K562 (cell line): ENCODE results near the gene GPRIN1. TPM values are rescaled to one million over a fixed set of nuclear protein-coding genes. Genes with fewer than 3 reads are reported as not detected.

Experiments used
- ATAC-seq: fragments of 200-7000 bp; cut with Tn5 transposase; 3 replicates; pipeline ENCODE4 v1.9.1; 2020; ENCODE audit warnings: moderate library complexity
- BruUV-seq: library from RNA; stranded (reverse); fragments of 400-500 nt; replicated peaks from 2 replicates; lab custom pipeline; 2021; lab: Mats Ljungman, UMichigan
- CTCF ChIA-PET: fragments of 300-600 bp; formaldehyde crosslinking; extraction: SDS; loops from one replicate; lab custom pipeline; 2021; ENCODE audit warnings: low intra/inter-chr PET ratio; lab: Yijun Ruan, JAX
- POLR2A ChIA-PET: fragments of 300-600, 350-650 bp; sonication (Branson Sonifier 250); formaldehyde crosslinking; extraction: SDS; loops from one replicate; lab custom pipeline; 2021; ENCODE audit warnings: antibody characterized with exemption, inconsistent platforms; lab: Yijun Ruan, JAX
- DNase-seq, 4 experiments: peaks; one replicate each; pipeline versions ENCODE4 v3.0.0 to v3.0.0-alpha.2; 2011 to 2018; ENCODE audit warnings: low spot score in 3 of 4, mixed read lengths in 3 of 4; ENCODE audit errors: extremely low read depth in 1 of 4
- FAIRE-seq: peaks from 2 replicates; lab custom pipeline; 2011; peaks lifted over from hg19 to GRCh38; lab: Jason Lieb, UNC
- H2AFZ ChIP-seq: 2 replicates; pipeline ENCODE4 v1.6.0; 2011; ENCODE audit warnings: low read depth, low read length, control low read depth, inconsistent platforms
- H3K27ac ChIP-seq: fragments of 200-600 bp; 3 replicates; pipeline ENCODE4 v1.8.0; 2011; ENCODE audit warnings: low read depth, mild to moderate bottlenecking, control low read depth, inconsistent platforms, low read length, moderate library complexity, mixed read lengths; ENCODE audit errors: extremely low read depth
- H3K27me3 ChIP-seq, 2 experiments: fragments of 300-600 bp in 1 of 2; 2 replicates in 1 of 2; 3 replicates in 1 of 2; pipeline versions ENCODE4 v1.6.0 to v1.8.0; 2011; ENCODE audit warnings: inconsistent platforms in 2 of 2, low read length in 2 of 2, mild to moderate bottlenecking in 1 of 2, mixed read lengths in 1 of 2, moderate library complexity in 1 of 2; ENCODE audit not compliant: control insufficient read depth in 2 of 2, insufficient read depth in 2 of 2
- H3K36me3 ChIP-seq: fragments of 300-600 bp; 3 replicates; pipeline ENCODE4 v1.8.0; 2011; ENCODE audit warnings: mild to moderate bottlenecking, low read length, inconsistent platforms; ENCODE audit not compliant: control insufficient read depth, insufficient read depth
- H3K4me1 ChIP-seq, 2 experiments: fragments of 200-600 bp in 1 of 2; replicated peaks in 1 of 2; 2 replicates in 1 of 2; 3 replicates in 1 of 2; pipeline versions ENCODE4 v1.5.1 to v1.8.0; 2011; ENCODE audit warnings: inconsistent platforms in 2 of 2, low read length in 2 of 2, mild to moderate bottlenecking in 1 of 2, mixed read lengths in 1 of 2, moderate library complexity in 1 of 2; ENCODE audit not compliant: control insufficient read depth in 2 of 2, insufficient read depth in 2 of 2
- H3K4me2 ChIP-seq: 2 replicates; pipeline ENCODE4 v1.6.1; 2011; ENCODE audit warnings: low read length, control low read depth, inconsistent platforms, mixed read lengths; ENCODE audit not compliant: insufficient read depth
- H3K4me3 ChIP-seq: fragments of 200-600 bp; sonication (generic), shearing (Covaris generic); 2 replicates; pipeline ENCODE4 v1.5.1; 2016; ENCODE audit warnings: control low read depth, inconsistent platforms
- H3K79me2 ChIP-seq: fragments of 200-600 bp; 3 replicates; pipeline ENCODE4 v1.8.0; 2011; ENCODE audit warnings: low read length, inconsistent platforms; ENCODE audit not compliant: control insufficient read depth, insufficient read depth
- H3K9ac ChIP-seq, 2 experiments: 2 replicates each; pipeline versions ENCODE4 v1.6.0 to v1.6.1; 2011; ENCODE audit warnings: low read depth in 2 of 2, low read length in 2 of 2, control low read depth in 1 of 2, inconsistent platforms in 1 of 2, mild to moderate bottlenecking in 1 of 2, mixed read lengths in 1 of 2; ENCODE audit not compliant: insufficient read depth in 1 of 2
- H3K9me1 ChIP-seq: one replicate; pipeline ENCODE4 v1.6.0; 2011; ENCODE audit warnings: inconsistent platforms, mild to moderate bottlenecking, low read length, moderate library complexity; ENCODE audit not compliant: control insufficient read depth, insufficient read depth
- H3K9me3 ChIP-seq: replicated peaks from 2 replicates; pipeline ENCODE4 v1.5.1; 2011; ENCODE audit warnings: low read depth, low read length, inconsistent platforms; ENCODE audit not compliant: control insufficient read depth, insufficient read depth
- H4K20me1 ChIP-seq: replicated peaks from 2 replicates; pipeline ENCODE4 v1.6.1; 2011; ENCODE audit warnings: low read length, inconsistent platforms, mixed read lengths; ENCODE audit not compliant: control insufficient read depth, insufficient read depth
- CHCHD3 ChIP-seq: fragments of 250-450 bp; sonication (Bioruptor Pico); IDR thresholded peaks from 2 replicates; pipeline ENCODE4 v2.1.2; 2022; ENCODE audit warnings: mild to moderate bottlenecking
- FUS ChIP-seq: fragments of 200-400 bp; formaldehyde crosslinking; optimal IDR thresholded peaks from 2 replicates; pipeline ENCODE3; 2017; ENCODE audit warnings: low read depth, low read length
- HNRNPK ChIP-seq: fragments of 200-400 bp; formaldehyde crosslinking; IDR thresholded peaks from one replicate; pipeline ENCODE4 v1.6.1; 2018; ENCODE audit warnings: mild to moderate bottlenecking, low read depth, low read length; ENCODE audit not compliant: poor library complexity, severe bottlenecking
- JUN ChIP-seq, 2 experiments: sonication (generic) in 1 of 2; formaldehyde crosslinking in 1 of 2; IDR thresholded peaks; 2 replicates each; pipeline versions ENCODE4 v1.6.1 to v1.8.0; 2012 to 2022; ENCODE audit warnings: borderline replicate concordance in 2 of 2, mild to moderate bottlenecking in 2 of 2, improper control_type of control experiment in 1 of 2, low read depth in 1 of 2, low read length in 1 of 2, missing genetic modification reagents in 1 of 2
- LARP7 ChIP-seq: fragments of 450-650 bp; IDR thresholded peaks from 2 replicates; pipeline ENCODE4 v1.6.1; 2016
- LEF1 ChIP-seq: fragments of 450-650 bp; IDR thresholded peaks from 2 replicates; pipeline ENCODE4 v1.6.1; 2016; ENCODE audit warnings: mild to moderate bottlenecking
- MED1 ChIP-seq: sonication (generic); formaldehyde crosslinking; IDR thresholded peaks from 2 replicates; pipeline ENCODE4 v1.8.1; 2023; ENCODE audit warnings: missing genetic modification reagents, borderline replicate concordance
- MTA3 ChIP-seq: fragments of 450-650 bp; formaldehyde crosslinking; IDR thresholded peaks from 2 replicates; pipeline ENCODE4 v1.6.1; 2017; ENCODE audit warnings: mild to moderate bottlenecking, borderline replicate concordance
- NELFE ChIP-seq: IDR thresholded peaks from 2 replicates; pipeline ENCODE4 v1.6.1; 2011; ENCODE audit warnings: mild to moderate bottlenecking; ENCODE audit not compliant: insufficient read depth, insufficient read length
- PHF8 ChIP-seq: fragments of 200-600 bp; sonication (generic); IDR thresholded peaks from 2 replicates; pipeline ENCODE4 v1.6.1; 2012; ENCODE audit warnings: mixed run types, mild to moderate bottlenecking, inconsistent platforms, low read length, moderate library complexity, borderline replicate concordance
- SAFB2 ChIP-seq: fragments of 200-400 bp; formaldehyde crosslinking; IDR thresholded peaks from 2 replicates; pipeline ENCODE4 v1.6.1; 2018; ENCODE audit warnings: borderline replicate concordance, low read length, low read depth, moderate library complexity; ENCODE audit not compliant: severe bottlenecking
- SAP30 ChIP-seq: fragments of 200-600 bp; sonication (generic); IDR thresholded peaks from 2 replicates; pipeline ENCODE4 v1.6.1; 2012; ENCODE audit warnings: borderline replicate concordance, low read depth, mild to moderate bottlenecking, moderate library complexity, low read length, control low read depth, inconsistent platforms; ENCODE audit not compliant: insufficient read depth, poor library complexity, severe bottlenecking
- ZNF232 ChIP-seq: sonication (generic); formaldehyde crosslinking; IDR thresholded peaks from 2 replicates; pipeline ENCODE4 v1.8.0; 2022; ENCODE audit warnings: mild to moderate bottlenecking, missing genetic modification reagents
- ZNF24 ChIP-seq: fragments of 450-650 bp; IDR thresholded peaks from 2 replicates; pipeline ENCODE4 v1.6.1; 2016
- ZNF3 ChIP-seq: fragments of 250-450 bp; sonication (Bioruptor Pico); IDR thresholded peaks from 2 replicates; pipeline ENCODE4 v1.5.0; 2021; ENCODE audit warnings: mild to moderate bottlenecking, moderate library complexity
- WGBS: fragments of 100-300 bp; shearing (Covaris generic); methylation state at CpG from one replicate; pipeline ENCODE4 v1.1.6; 2016; ENCODE audit warnings: low coverage, mixed read lengths; ENCODE audit not compliant: insufficient coverage; ENCODE audit errors: missing lambda C conversion rate; 5-methylcytosine and 5-hydroxymethylcytosine counted together
- in situ Hi-C: fragments of 300-500 bp; cut with MboI; formaldehyde crosslinking; loops from 4 replicates; pipeline ENCODE4 v1.15.0; 2018; ENCODE audit warnings: inconsistent platforms, mixed read lengths
- intact Hi-C: fragments of 100-400 bp; cut with micrococcal nuclease; formaldehyde crosslinking; loops from 2 replicates; pipeline ENCODE4 v1.14.2; 2022
- polyA plus RNA-seq, 8 experiments: library from polyadenylated mRNA; depleted of rRNA in 4 of 8; stranded (reverse) in 5 of 8; unstranded in 3 of 8; fragments of >200 nt; fragmentation: Nextera tagmentation in 2 of 8; fragmentation: Illumina TruSeq in 1 of 8; extraction: Ambion mirVana in 2 of 8; extraction: Trizol in 1 of 8; gene quantifications; 2 replicates each; pipeline versions ENCODE4 v1.2.1 to v1.2.3, GENCODE V29; 2011 to 2014; ENCODE audit warnings: inconsistent platforms in 1 of 8, missing spikeins in 1 of 8
- total RNA-seq, 7 experiments: library from RNA; depleted of rRNA in 6 of 7; stranded (reverse); fragments of >200 nt in 6 of 7; fragmentation: Illumina TruSeq in 2 of 7; extraction: Trizol in 2 of 7; gene quantifications; 2 replicates each; pipeline versions ENCODE4 v1.2.1 to v1.2.3, GENCODE V29; 2011 to 2021; ENCODE audit warnings: low replicate concordance in 1 of 7
- TF ChIP-seq, protein P1 (sequence below): fragments of 450-650 bp; IDR thresholded peaks from 2 replicates; pipeline ENCODE4 v1.6.1; 2014; ENCODE audit warnings: low read depth, mild to moderate bottlenecking, moderate library complexity, borderline replicate concordance
- TF ChIP-seq, protein P2 (sequence below): fragments of 250-450 bp; sonication (Bioruptor Pico); IDR thresholded peaks from 2 replicates; pipeline ENCODE4 v1.4.0; 2020; ENCODE audit warnings: mild to moderate bottlenecking, moderate library complexity
- TF ChIP-seq, protein P3 (sequence below): fragments of 450-650 bp; IDR thresholded peaks from 2 replicates; pipeline ENCODE4 v1.6.1; 2016; ENCODE audit warnings: missing biosample characterization, missing genetic modification characterization

The GPRIN1 gene
- total and polyA plus RNA-seq, 9 of the 15 experiments (the other 6 are each of a cell fraction or from before 2014, with no cell fraction given), result 0.15 to 11.6 (median 4.4) TPM

DNA sequence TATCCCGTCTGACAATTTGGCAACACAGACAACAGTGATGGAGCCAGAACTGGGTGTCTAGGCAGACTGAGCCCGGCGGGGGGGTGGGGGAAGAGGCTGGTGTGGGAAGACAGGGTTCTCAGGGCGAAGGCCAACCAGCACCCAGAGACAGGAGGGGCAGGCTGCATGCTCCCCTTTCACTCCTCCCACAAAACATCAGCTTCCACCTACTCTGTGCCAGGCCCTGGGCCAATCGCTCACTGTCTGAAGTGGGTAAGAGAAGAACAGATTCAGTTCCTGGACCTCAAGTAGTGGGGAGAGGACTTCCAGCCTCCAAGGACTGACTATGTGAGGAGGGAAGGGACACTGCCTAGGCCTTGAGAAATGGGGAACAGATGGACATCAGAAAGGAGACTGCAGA, 17.6 kb upstream of the GPRIN1 start:
- no peaks in the 10 kb centered on the region for H3K9me1 ChIP-seq
- 16% methylated on average over 4 of the region's 5 CpGs for WGBS
- no peaks in the 10 kb centered on the region for H3K36me3 ChIP-seq
- ChIA-PET CTCF (no interaction called here), POLR2A (interaction anchor here (0.6 kb wide), 1 partner anchor 209 kb away, joined by 4 read pairs; no protein-coding TSS in a partner anchor)
- BruUV-seq, result no TSS peak
- in situ Hi-C loops (no loop called here), intact Hi-C loops (no loop called here)
- peaks cover 44 to 72% of the 10 kb centered on the region in 2 experiments for H3K27me3 ChIP-seq
- H3K9ac ChIP-seq, result no peak overlapping the region
- no peak overlapping the region for H3K4me2 ChIP-seq
- FAIRE-seq (no peak), DNase-seq (no peak), ATAC-seq (no peak)
- H3K4me1 ChIP-seq, result peaks cover 0 to 23% of the 10 kb centered on the region in 2 experiments; a peak in 2 of 5 replicates
- no peak overlapping the region for H2AFZ ChIP-seq
- H3K27ac ChIP-seq, result no peak overlapping the region
- H3K79me2 ChIP-seq, result no peaks in the 10 kb centered on the region
- no peak overlapping the region for H3K4me3 ChIP-seq
- no peaks in the 10 kb centered on the region for H3K9me3 ChIP-seq
- H4K20me1 ChIP-seq, result peaks cover 13% of the 10 kb centered on the region; the same call in 1 of the 2 replicates
- TF ChIP-seq ZNF232 (no peak), ZNF24 (no peak), SAP30 (no peak), NELFE (no peak), HNRNPK (no peak), FUS (no peak), MED1 (CRISPR knock-in tag) (no peak), ZNF3 (no peak), PHF8 (no peak), LEF1 (no peak), MTA3 (no peak), LARP7 (no peak), CHCHD3 (CRISPR knock-in tag) (no peak), SAFB2 (no peak), JUN (IDR thresholded peaks at IDR 0.05; ENCODE audit: borderline replicate concordance, low read depth, low read length) (no peak), JUN (CRISPR knock-in tag; IDR thresholded peaks at IDR 0.05; ENCODE audit: borderline replicate concordance) (no peak)
- TF ChIP-seq, protein P1, sequence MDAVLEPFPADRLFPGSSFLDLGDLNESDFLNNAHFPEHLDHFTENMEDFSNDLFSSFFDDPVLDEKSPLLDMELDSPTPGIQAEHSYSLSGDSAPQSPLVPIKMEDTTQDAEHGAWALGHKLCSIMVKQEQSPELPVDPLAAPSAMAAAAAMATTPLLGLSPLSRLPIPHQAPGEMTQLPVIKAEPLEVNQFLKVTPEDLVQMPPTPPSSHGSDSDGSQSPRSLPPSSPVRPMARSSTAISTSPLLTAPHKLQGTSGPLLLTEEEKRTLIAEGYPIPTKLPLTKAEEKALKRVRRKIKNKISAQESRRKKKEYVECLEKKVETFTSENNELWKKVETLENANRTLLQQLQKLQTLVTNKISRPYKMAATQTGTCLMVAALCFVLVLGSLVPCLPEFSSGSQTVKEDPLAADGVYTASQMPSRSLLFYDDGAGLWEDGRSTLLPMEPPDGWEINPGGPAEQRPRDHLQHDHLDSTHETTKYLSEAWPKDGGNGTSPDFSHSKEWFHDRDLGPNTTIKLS, result no peak
- TF ChIP-seq, protein P2, sequence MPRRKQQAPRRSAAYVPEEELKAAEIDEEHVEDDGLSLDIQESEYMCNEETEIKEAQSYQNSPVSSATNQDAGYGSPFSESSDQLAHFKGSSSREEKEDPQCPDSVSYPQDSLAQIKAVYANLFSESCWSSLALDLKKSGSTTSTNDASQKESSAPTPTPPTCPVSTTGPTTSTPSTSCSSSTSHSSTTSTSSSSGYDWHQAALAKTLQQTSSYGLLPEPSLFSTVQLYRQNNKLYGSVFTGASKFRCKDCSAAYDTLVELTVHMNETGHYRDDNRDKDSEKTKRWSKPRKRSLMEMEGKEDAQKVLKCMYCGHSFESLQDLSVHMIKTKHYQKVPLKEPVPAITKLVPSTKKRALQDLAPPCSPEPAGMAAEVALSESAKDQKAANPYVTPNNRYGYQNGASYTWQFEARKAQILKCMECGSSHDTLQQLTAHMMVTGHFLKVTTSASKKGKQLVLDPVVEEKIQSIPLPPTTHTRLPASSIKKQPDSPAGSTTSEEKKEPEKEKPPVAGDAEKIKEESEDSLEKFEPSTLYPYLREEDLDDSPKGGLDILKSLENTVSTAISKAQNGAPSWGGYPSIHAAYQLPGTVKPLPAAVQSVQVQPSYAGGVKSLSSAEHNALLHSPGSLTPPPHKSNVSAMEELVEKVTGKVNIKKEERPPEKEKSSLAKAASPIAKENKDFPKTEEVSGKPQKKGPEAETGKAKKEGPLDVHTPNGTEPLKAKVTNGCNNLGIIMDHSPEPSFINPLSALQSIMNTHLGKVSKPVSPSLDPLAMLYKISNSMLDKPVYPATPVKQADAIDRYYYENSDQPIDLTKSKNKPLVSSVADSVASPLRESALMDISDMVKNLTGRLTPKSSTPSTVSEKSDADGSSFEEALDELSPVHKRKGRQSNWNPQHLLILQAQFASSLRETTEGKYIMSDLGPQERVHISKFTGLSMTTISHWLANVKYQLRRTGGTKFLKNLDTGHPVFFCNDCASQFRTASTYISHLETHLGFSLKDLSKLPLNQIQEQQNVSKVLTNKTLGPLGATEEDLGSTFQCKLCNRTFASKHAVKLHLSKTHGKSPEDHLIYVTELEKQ, result no peak
- TF ChIP-seq, protein P3, sequence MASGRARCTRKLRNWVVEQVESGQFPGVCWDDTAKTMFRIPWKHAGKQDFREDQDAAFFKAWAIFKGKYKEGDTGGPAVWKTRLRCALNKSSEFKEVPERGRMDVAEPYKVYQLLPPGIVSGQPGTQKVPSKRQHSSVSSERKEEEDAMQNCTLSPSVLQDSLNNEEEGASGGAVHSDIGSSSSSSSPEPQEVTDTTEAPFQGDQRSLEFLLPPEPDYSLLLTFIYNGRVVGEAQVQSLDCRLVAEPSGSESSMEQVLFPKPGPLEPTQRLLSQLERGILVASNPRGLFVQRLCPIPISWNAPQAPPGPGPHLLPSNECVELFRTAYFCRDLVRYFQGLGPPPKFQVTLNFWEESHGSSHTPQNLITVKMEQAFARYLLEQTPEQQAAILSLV, result no peak
- TF ChIP-seq, all 486 proteins: peak for 0
